GM12878 (cell line): ENCODE data around the gene PYGO2. TPM values are rescaled to one million over a fixed set of nuclear protein-coding genes. Genes with fewer than 3 reads are reported as not detected.
A peak's percentile ranks its signal among the peaks of the same experiment; 100 is the strongest.

ENCODE experiments used
- ATF7 ChIP-seq: fragments of 450-650 bp; IDR thresholded peaks from 2 replicates; pipeline ENCODE4 v1.6.1; 2016; ENCODE audit warnings: low read depth, mild to moderate bottlenecking
- BHLHE40 ChIP-seq, 2 experiments: fragments of 450-650 bp in 1 of 2; IDR thresholded peaks; 2 replicates each; pipeline ENCODE4 v1.6.1; 2011 to 2017; ENCODE audit warnings: low read depth in 2 of 2, borderline replicate concordance in 1 of 2, improper control_type of control experiment in 1 of 2, low read length in 1 of 2, mild to moderate bottlenecking in 1 of 2
- CBX3 ChIP-seq: fragments of 200-600 bp; sonication (generic); IDR thresholded peaks from 2 replicates; pipeline ENCODE4 v1.6.1; 2016; ENCODE audit warnings: low read depth, borderline replicate concordance
- CBX5 ChIP-seq: sonication (generic); IDR thresholded peaks from 2 replicates; pipeline ENCODE4 v1.6.1; 2016; ENCODE audit warnings: low read depth, moderate library complexity, mild to moderate bottlenecking, inconsistent platforms
- E4F1 ChIP-seq: fragments of 450-650 bp; IDR thresholded peaks from 2 replicates; pipeline ENCODE4 v1.6.1; 2018; ENCODE audit warnings: borderline replicate concordance, mild to moderate bottlenecking; ENCODE audit not compliant: partially characterized antibody
- GATAD2B ChIP-seq: fragments of 450-650 bp; conservative IDR thresholded peaks from 2 replicates; pipeline ENCODE4 v1.6.1; 2017; ENCODE audit warnings: low read depth, mild to moderate bottlenecking, moderate library complexity
- HSF1 ChIP-seq: fragments of 150-350 bp; IDR thresholded peaks from 2 replicates; pipeline ENCODE4 v1.6.1; 2014; ENCODE audit warnings: mild to moderate bottlenecking, low read depth, low read length
- IKZF2 ChIP-seq, 2 experiments: fragments of 450-650 bp; IDR thresholded peaks; 2 replicates each; pipeline ENCODE4 v1.6.1; 2017; ENCODE audit warnings: mild to moderate bottlenecking in 2 of 2, moderate library complexity in 2 of 2
- KAT2A ChIP-seq: conservative IDR thresholded peaks from 2 replicates; pipeline ENCODE4 v1.6.1; 2011; ENCODE audit warnings: low read depth, low read length; ENCODE audit not compliant: control insufficient read depth
- MLLT1 ChIP-seq: fragments of 450-650 bp; IDR thresholded peaks from 2 replicates; pipeline ENCODE4 v1.6.1; 2016; ENCODE audit warnings: mild to moderate bottlenecking
- NBN ChIP-seq: fragments of 450-650 bp; IDR thresholded peaks from 2 replicates; pipeline ENCODE4 v1.6.1; 2016
- NR2C1 ChIP-seq: fragments of 450-650 bp; IDR thresholded peaks from 2 replicates; pipeline ENCODE4 v1.6.1; 2017; ENCODE audit warnings: antibody characterized with exemption, mild to moderate bottlenecking, moderate library complexity
- NRF1 ChIP-seq: conservative IDR thresholded peaks from 2 replicates; pipeline ENCODE4 v1.6.1; 2011; ENCODE audit warnings: mild to moderate bottlenecking, low read depth, low read length, improper control_type of control experiment
- PKNOX1 ChIP-seq: fragments of 450-650 bp; IDR thresholded peaks from 2 replicates; pipeline ENCODE4 v1.6.1; 2016; ENCODE audit warnings: mild to moderate bottlenecking
- RBBP5 ChIP-seq: fragments of 200-600 bp; sonication (generic); conservative IDR thresholded peaks from 2 replicates; pipeline ENCODE4 v1.6.1; 2016
- RFX5 ChIP-seq: IDR thresholded peaks from 2 replicates; pipeline ENCODE4 v1.6.1; 2011; ENCODE audit warnings: low read depth, low read length, improper control_type of control experiment
- SMARCA5 ChIP-seq: fragments of 450-650 bp; IDR thresholded peaks from 2 replicates; pipeline ENCODE4 v1.6.1; 2017; ENCODE audit warnings: mild to moderate bottlenecking
- SMC3 ChIP-seq: IDR thresholded peaks from 2 replicates; pipeline ENCODE4 v1.6.1; 2011; ENCODE audit warnings: low read length, improper control_type of control experiment, borderline replicate concordance
- SRF ChIP-seq, 2 experiments: IDR thresholded peaks; 2 replicates each; pipeline ENCODE4 v1.6.1; 2011; ENCODE audit warnings: low read depth in 2 of 2, low read length in 2 of 2, mild to moderate bottlenecking in 1 of 2, moderate library complexity in 1 of 2
- STAT1 ChIP-seq: fragments of 450-650 bp; conservative IDR thresholded peaks from 2 replicates; pipeline ENCODE4 v1.6.1; 2014; ENCODE audit warnings: antibody characterized with exemption, mild to moderate bottlenecking
- STAT3 ChIP-seq: IDR thresholded peaks from 2 replicates; pipeline ENCODE4 v1.6.1; 2011; ENCODE audit warnings: low read depth, low read length, improper control_type of control experiment
- TAF1 ChIP-seq: IDR thresholded peaks from 2 replicates; pipeline ENCODE4 v1.6.1; 2011; ENCODE audit warnings: mild to moderate bottlenecking, low read depth, low read length, borderline replicate concordance
- TCF12 ChIP-seq: IDR thresholded peaks from 2 replicates; pipeline ENCODE4 v1.6.1; 2011; ENCODE audit warnings: low read depth, mild to moderate bottlenecking, low read length
- TCF3 ChIP-seq: IDR thresholded peaks from 2 replicates; pipeline ENCODE4 v1.6.1; 2012; ENCODE audit warnings: low read depth, mild to moderate bottlenecking, low read length, borderline replicate concordance; ENCODE audit not compliant: insufficient read depth
- ZBED1 ChIP-seq: IDR thresholded peaks from 2 replicates; pipeline ENCODE4 v1.6.1; 2016; ENCODE audit warnings: borderline replicate concordance
- polyA plus RNA-seq, 11 experiments: library from polyadenylated mRNA; depleted of rRNA in 4 of 11; unstranded in 6 of 11; stranded (reverse) in 5 of 11; fragments of >200 nt; fragmentation: Nextera tagmentation in 4 of 11; fragmentation: Illumina TruSeq in 1 of 11; extraction: Ambion mirVana in 4 of 11; extraction: Trizol in 1 of 11; gene quantifications; 1 replicate in 1 of 11; 2 replicates in 10 of 11; pipeline versions ENCODE4 v1.2.1 to v1.2.3, GENCODE V29; 2011 to 2016; ENCODE audit warnings: inconsistent platforms in 2 of 11, missing spikeins in 2 of 11, low read depth in 1 of 11
- total RNA-seq, 4 experiments: library from RNA; depleted of rRNA in 3 of 4; stranded (reverse); fragments of >200 nt in 3 of 4; fragmentation: Illumina TruSeq in 1 of 4; extraction: Trizol in 1 of 4; gene quantifications; 2 replicates each; pipeline versions ENCODE4 v1.2.1 to v1.2.3, GENCODE V29; 2013 to 2021

PYGO2 gene
- total and polyA plus RNA-seq, 10 of the 15 experiments (the other 5 are each of a cell fraction or from before 2014, with no cell fraction given), result 8.1 to 33.8 (median 23.5) TPM

GRCh38 chr1:155000726-155001424, 39.3 kb upstream of the PYGO2 start (continued):
- TF ChIP-seq MLLT1, result peak; percentile 41; the same call in 1 of the 2 replicates
- TF ChIP-seq ATF7, result peak; percentile 51
- TF ChIP-seq STAT3, result 0 out of 2 replicates have a peak, but pooled peaks have one; percentile 57
- peak; percentile 93 for TF ChIP-seq E4F1
- no peak for TF ChIP-seq HSF1
- TF ChIP-seq CBX3, result no peak
- peak; percentile 94 for TF ChIP-seq NBN
- TF ChIP-seq NR2C1, result peak; percentile 50
- no peak for TF ChIP-seq KAT2A
- no peak for TF ChIP-seq ZBED1
- no peak for TF ChIP-seq SMC3
- no peak; the same call in 1 of the 2 replicates for TF ChIP-seq RFX5
- peak; percentile 74 to 76 for TF ChIP-seq IKZF2 (IDR thresholded peaks at IDR 0.05)
- TF ChIP-seq TCF12, result peak; percentile 48; the same call in 1 of the 2 replicates
- no peak for TF ChIP-seq CBX5
- TF ChIP-seq STAT1, result peak; percentile 92; the same call in 1 of the 2 replicates
- peak; percentile 93 for TF ChIP-seq GATAD2B
- TF ChIP-seq TCF3, result 0 out of 2 replicates have a peak, but pooled peaks have one; percentile 16
- TF ChIP-seq SRF (IDR thresholded peaks at IDR 0.05; ENCODE audit: low read depth in 2 of 2, low read length in 2 of 2), result 0 out of 4 replicates have a peak, but pooled peaks of 1 of the 2 experiments have one; percentile 53
- no peak for TF ChIP-seq RBBP5
- peak; percentile 60 for TF ChIP-seq PKNOX1
- peak; percentile 63 to 80 for TF ChIP-seq BHLHE40 (IDR thresholded peaks at IDR 0.05; ENCODE audit: borderline replicate concordance in 1 of 2, low read depth in 2 of 2, low read length in 1 of 2)
- no peak for TF ChIP-seq TAF1
- no peak for TF ChIP-seq NRF1
- peak; percentile 61; the same call in 1 of the 2 replicates for TF ChIP-seq SMARCA5
